IPS-NIHi7 (cell line): ENCODE results near the gene CLEC14A.

Source experiments
- DNase-seq: peaks from one replicate; pipeline ENCODE4 v3.0.0; 2012; ENCODE audit warnings: mixed read lengths; ENCODE audit errors: extremely low spot score

CLEC14A gene

GRCh38 chr14:38248321-38249028 is 7.4 kb downstream of the CLEC14A start:
- DNase-seq, result no peak

GRCh38 chr14:38243696-38244240 is 12.1 kb downstream of the CLEC14A start:
- no peak for DNase-seq

- no peak for DNase-seq
Measured at GRCh38 chr14:38238878-38239277, 17.0 kb downstream of the CLEC14A start.

- no peak for DNase-seq
Measured at GRCh38 chr14:38238332-38238731, 17.6 kb downstream of the CLEC14A start.

- DNase-seq, result no peak
Measured at GRCh38 chr14:38233218-38233617, 22.7 kb downstream of the CLEC14A start.

GRCh38 chr14:38226366-38226765 is 29.5 kb downstream of the CLEC14A start:
- no peak for DNase-seq

GRCh38 chr14:38225946-38226345 is 29.9 kb downstream of the CLEC14A start:
- DNase-seq, result no peak

GRCh38 chr14:38224338-38224737 is 31.6 kb downstream of the CLEC14A start:
- no peak for DNase-seq

- DNase-seq, result no peak
Measured at GRCh38 chr14:38221077-38221476, 34.8 kb downstream of the CLEC14A start.

GRCh38 chr14:38217553-38217952 is 38.3 kb downstream of the CLEC14A start:
- DNase-seq, result no peak

GRCh38 chr14:38213001-38213400 is 42.9 kb downstream of the CLEC14A start:
- no peak for DNase-seq

- DNase-seq, result no peak
Measured at GRCh38 chr14:38212111-38212510, 43.8 kb downstream of the CLEC14A start.

- no peak for DNase-seq
Measured at GRCh38 chr14:38211255-38211735, 44.6 kb downstream of the CLEC14A start.

GRCh38 chr14:38210587-38211216 is 45.2 kb downstream of the CLEC14A start:
- peak; percentile 45 for DNase-seq

- DNase-seq, result no peak
Measured at GRCh38 chr14:38209572-38210557, 46.0 kb downstream of the CLEC14A start.

GRCh38 chr14:38208618-38209562 is 47.0 kb downstream of the CLEC14A start:
- peak; percentile 48 for DNase-seq

GRCh38 chr14:38207736-38208617 is 47.9 kb downstream of the CLEC14A start, which contains the start of gene SSTR1:
Gene SSTR1 (plus strand): TSS chr14:38207904. CDS start chr14:38209390, 1,486 bp downstream.
- DNase-seq, result peak; percentile 20

GRCh38 chr14:38207377-38207735 is 48.5 kb downstream of the CLEC14A start:
- no peak for DNase-seq

- DNase-seq, result no peak
Measured at GRCh38 chr14:38206689-38207376, 49.1 kb downstream of the CLEC14A start.
